Measurements from ENCODE around the gene SNPH.

The SNPH gene

DNA sequence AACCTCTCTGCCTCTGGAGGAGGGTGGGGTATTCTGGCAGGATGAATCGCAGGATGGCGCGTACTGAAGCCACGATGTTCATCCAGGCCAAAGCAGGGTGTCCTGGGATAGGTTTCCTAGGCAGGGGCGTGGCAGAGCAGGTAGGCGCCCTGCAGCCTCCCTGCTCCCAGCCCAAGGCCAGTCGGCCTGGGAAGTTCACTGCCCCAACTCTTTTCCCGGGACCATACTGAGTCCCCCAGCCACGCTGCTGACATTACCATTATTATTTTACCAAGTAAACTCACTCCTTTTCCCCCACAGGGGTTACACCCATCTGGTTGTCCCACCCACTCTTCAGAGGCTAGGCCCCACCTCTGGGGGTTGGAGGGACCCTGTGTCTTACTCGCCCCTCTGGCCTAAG is 41.1 kb downstream of the SNPH start:
- DNase-seq (ENCODE audit: low spot score) = no peak

DNA sequence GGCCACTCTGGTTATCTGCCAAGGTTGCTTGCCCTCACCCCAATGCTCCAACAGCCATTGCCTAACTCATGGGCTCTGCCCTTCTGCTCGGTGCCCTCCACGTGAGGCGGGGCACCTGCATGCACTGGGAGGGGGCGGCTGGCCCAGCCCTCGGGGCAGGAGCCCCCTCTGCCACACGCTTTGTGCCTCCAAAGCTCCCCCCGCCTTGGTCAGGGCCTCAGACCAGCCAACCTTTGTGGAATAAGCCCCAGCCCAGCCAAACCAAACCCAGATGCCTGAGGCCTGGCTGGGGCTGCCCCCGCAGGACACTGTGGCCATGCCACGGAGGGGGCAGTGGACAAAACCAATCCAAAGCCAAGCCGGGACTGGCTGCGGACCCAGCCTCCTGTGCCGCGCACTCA is 41.5 kb downstream of the SNPH start:
- DNase-seq (ENCODE audit: low spot score) = no peak

DNA sequence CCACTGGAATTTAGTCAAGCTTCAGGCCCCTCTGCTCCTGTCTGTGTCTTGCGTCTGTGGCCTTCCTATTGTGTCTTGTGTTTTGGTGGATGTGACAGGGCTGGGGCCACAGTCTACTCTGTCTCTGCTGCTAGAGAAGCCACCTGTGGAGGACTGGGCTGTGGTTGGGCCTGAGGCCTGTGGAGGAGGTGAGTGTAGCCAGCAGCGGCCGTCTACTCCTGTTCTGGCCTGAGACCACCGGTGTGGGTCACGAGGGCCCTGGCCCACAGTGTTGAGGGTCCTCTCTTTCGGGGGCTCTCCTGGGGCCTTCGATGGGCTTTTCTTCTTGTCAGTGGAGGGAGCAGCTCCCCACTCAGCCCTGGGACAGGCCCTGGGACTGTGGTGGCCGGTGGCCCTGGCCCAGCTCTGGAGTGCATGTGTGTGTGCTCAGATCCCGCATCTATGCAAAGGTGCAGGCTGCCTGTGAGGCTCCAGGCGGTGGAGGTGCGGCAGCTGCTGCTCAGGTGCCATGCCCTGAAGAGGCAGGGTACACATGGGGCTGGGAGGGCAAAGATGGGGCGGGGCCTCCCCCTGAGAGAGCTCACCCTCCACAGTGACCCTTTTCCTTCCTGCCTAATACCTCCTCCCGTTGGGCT is 42.1 kb downstream of the SNPH start:
- no peak for DNase-seq (ENCODE audit: low spot score)

DNA sequence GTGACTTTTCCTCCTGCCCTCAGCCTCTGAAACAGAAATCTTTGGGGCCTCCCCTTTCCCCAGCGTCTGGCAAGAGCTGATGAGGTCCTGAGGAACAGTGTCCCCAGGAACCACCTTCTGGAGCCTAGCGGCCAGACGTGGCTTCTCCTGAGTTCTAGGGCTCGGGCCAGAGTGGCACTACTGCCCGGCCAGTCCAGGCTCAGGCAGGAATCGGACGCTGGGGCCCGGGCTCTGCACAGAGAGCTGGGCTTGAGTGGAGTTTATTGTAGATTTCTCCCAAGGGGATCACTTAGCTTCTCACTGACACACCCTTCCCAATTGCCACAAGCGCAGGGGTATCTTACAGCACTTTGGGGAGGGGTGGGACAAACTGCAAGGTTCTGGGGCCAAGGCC is 42.6 kb downstream of the SNPH start:
- no peak for DNase-seq (ENCODE audit: low spot score)

DNA sequence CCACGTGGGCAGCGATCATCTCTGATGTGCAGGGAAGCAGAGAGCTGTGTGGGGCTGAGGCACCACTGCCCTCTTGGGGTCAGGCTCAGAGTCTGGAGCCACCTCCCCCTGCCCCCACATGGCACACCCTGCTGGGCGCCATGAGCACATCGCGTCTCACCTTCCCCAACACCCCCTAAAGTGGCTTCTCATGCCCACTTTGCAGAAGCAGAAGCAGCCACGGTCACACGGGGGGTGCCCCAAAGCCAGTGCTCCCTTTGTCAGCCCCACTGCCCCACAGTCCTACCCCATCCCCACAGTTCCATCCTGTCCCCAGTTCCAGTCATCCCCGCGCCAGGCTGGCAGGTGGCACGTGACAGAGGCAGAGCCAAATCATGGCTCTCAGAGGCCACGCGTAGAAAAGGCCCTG is 43.3 kb downstream of the SNPH start:
- DNase-seq (ENCODE audit: low spot score) = no peak

DNA sequence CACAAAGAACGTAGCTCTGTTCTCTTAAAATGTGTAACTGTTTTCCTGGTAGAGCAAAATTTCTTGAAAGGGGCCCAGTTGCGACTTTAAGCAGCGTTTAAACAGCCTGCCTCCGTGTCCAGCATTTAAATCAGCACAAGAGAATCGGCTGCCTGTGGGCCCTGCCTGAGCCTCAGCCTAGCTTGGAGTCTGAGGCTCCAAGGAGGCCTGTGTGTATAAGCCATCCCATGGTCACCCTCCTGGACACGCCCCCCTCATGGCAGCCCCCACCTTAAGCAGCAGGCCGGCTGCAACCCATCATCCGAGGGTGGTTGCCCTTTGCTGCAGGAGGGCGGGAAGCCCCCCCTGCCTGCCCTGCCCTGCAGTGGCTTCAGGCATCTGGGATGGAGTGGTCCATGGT is 44.0 kb downstream of the SNPH start:
- DNase-seq (ENCODE audit: low spot score) = no peak

DNA sequence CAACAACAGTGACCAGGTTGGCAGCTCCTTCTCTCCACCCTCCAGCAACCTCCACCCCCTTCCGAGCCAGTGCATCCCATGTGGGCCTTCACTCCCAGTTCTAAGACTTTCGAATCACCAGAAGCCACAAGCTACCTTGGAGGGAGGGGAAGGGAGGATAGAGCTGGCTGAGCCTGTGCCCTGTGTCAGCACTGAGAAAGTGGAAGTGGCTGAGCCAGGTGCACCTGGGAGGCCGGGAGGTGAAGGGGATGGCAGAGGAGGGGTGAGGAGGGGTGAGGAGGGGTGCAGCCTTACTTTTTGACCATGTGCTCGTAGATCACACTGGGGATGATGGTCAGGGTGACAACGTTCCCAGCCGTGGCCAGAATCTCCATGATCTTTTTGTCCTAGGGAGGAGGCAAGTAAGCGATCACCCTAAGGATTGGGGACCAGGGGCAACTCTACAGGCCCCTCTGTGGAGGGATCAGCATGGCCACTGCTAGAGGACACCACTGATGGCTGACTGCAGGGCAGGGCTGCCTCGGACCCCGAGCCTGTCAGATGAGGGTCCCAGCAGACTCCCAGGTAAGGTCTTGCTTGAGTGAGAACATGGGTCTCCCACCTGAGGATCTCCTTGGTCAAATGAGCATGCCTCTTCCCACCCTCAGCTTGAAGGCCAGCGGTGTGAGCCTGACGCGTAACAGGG is 44.6 kb downstream of the SNPH start:
- no peak for DNase-seq (ENCODE audit: low spot score)

DNA sequence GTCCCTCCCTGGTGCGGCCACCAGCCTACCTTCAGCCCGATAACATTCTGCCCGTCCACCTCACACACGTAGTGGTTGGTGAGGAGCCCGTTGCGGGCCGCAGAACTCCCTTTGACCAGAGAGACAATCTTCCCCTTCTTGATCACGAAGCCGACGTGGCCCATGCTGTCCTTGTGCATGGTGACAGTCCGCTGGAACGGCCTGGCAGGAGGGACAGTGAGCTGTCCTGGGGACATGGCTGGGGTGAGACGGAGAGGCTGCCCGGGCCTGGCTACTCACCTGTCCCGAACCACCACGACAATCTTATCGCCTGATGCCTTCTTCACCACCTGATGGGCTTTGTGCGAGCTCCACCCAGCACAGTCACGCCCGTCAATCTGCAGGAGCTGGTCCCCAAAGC is 46.2 kb downstream of the SNPH start:
- DNase-seq (ENCODE audit: low spot score) = no peak

DNA sequence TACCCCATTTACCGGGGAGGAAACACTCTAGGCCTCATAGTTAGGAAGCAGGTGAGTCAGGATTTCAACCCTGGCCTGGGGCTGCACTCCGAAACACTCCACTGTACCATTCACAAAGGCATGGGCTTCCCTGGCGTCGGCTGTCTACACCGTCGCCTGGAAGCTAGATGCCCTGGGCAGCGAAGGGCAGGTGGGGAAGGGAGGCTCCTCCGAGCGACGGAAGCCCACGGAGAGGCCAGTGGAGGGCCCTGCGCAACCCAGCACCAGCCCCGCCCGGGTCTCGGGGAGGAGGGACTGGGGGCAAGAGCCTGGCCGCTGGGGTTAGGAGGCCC is 46.8 kb downstream of the SNPH start:
- no peak for DNase-seq (ENCODE audit: low spot score)

DNA sequence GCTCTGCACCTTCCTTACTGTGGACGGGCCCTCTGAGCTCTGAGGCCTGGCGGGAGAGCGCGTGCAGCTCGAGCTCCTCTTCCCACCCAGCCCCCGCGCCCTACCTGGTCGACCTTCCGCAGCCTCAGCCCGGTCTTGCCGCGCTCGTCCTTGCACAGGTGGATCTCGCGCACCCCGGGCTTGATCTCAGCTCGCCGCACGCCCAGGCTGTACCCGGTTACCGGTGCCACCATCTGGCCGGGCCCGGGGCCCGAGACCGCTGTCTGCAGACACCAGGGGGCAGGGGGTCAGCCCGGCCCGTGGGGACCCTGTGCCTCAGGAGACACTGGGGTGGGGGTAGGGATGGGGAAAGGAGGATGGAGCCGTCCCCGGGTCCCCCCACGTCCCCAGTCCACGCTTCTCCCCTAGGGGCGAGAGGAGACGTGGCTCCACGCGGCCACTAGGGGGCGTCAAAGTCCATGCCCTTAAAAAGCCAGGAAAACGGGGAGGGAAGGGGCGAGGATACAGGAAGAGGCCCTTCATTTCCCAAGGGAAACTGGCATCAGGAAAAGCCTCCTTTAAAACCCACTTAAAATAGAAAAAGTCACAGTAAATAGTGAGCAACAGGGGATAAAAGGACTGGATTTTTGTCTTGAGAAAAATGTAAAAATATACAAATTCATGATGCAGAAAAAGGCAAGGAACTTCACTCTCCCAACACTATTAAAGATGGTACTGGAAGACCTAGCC is 47.3 kb downstream of the SNPH start:
- peak; percentile 65 for DNase-seq (ENCODE audit: low spot score)

DNA sequence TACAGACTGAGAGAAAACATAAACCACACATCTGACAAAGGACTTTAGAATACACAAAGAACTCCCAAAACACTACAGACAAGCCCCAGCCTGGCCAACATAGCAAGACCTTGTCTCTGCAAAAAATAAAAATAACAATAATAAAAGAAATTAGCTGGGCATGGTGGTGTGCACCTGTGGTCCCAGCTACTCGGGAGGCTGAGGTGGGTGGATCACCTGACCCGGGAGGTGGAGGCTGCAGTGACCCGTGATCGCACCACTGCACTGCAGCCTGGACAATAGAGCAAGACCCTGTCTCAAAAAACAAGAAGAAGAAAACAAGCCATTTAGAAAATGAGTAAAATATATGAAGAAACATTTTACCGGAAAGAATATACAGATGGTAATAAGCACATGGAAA is 49.7 kb downstream of the SNPH start:
- DNase-seq (ENCODE audit: low spot score) = no peak

DNA sequence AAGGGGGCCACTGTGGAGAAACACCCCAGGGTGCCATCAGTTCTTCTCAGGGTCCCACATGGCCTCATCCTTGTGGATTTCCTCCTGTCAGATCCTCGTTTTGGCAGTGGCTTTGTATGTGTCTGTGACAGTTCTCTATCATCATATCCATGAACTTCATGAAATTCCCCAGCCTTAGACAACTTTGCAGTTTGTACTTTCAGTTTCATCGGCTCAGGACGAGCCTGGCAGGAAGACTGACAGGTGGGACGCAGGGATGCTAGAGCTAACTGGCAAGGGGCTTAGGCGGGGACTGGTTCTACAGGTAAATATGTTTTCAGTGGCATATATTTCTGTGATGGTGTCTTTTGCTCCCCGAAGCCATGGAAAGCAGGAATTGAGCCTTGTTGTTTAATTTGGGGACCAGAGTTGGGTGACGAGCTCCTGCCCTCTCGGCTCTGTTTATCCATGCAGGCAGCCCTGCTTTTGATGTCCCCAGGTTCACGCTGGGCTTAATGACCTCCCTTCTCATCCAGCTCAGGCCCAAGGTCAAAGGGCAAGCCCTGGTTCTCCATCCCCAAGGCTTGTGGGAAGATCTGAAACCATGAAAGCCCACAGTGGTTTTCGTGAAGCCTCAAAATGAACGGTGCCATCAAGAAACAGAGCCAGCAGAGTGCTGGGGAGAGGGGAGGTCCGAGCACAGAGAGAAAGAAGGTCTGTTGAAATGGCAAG is 51.6 kb downstream of the SNPH start:
- DNase-seq (ENCODE audit: low spot score) = no peak

DNA sequence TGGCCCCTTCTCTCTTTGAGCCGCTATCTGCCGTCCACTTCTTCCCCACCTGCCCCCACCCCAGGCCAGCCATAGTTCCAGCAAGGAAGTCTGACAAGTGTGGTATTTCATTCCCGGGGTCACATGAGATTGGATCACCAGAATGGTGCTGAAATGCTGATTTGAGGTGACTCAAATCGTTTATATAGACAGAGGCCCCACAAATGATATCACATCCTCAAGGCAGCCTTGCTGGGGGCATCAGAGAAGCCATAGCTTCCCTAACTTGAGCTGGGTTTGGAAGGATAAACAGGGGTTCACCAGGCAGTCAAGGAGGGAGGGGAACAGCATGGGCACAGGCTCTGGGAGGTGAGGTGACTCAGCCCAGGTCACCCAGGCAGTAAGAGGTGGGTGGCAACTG is 53.0 kb downstream of the SNPH start:
- no peak for DNase-seq (ENCODE audit: low spot score)

DNA sequence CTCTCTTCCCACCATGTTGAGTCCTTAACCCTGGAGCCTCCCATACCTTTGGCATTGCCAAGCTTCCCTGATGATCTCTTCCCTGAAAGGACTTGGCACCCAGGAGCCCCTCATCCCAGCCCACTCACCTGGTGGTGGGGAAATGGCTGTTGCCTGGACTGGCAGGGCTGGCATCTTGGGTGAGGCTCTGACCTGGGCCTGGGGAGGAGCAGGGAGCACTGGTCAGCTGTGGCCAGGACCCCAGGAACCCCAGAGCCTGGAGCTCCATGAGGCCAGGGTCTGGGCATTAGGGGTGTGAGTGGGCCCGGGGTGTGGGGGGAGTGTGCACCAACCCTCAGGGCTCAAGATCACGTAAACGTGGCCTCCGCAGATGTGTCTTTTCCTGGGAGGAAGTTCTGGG is 53.4 kb downstream of the SNPH start:
- no peak for DNase-seq (ENCODE audit: low spot score)

DNA sequence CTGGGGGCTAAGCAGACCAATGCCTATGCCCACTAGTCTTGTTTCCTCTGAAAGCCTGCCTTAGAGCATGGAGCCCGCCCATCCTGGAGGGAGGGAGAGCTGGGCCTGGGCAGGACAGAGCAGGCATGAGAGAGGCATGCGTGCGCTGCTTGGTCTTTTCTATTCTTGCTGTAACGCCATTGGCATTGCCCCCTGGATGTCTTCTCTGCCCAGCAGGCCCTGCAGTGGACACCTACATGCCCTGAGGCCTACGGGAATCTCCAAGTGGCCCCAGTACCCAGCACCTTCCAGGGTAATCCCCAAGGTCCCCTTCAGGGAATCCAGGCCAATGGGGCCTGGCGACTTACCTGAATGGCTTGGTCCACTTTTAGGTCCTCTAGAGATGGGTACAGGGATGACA is 53.9 kb downstream of the SNPH start:
- no peak for DNase-seq (ENCODE audit: low spot score)

DNA sequence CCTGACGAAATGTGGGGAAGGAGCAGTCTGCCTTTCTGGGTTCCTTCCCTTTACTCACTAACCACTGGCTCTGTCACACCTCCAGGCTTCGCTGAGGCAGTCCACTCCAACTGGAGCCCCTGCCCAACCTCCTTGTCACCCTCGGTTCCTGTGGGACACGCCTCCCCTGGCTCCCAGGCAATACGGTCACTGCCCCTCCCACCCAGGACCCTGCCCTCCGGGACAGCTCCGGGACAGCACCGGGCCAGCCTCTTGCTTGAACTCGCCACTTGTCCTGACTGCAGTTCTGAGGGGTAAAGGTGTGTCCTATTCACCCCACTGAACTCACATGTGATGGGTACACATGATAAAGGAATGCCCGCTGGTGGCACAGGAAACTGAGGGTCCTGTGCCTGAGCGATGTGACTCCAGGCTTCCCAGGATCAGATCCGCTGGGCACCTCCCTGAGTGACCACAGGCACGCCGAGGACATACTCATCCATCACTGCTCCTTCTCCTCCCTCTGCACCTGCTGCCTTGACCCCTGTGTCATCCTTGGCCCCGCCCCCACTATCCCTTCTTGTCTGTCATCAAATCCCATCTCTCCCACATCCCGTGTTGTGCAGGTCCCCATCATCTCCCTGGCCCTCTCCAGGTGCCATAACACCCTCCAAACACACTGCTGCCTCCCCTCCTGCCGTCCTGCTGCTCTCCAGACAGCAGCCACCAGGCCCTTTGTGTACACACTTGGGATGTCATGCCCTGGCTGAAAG is 55.0 kb downstream of the SNPH start:
- no peak for DNase-seq (ENCODE audit: low spot score)

DNA sequence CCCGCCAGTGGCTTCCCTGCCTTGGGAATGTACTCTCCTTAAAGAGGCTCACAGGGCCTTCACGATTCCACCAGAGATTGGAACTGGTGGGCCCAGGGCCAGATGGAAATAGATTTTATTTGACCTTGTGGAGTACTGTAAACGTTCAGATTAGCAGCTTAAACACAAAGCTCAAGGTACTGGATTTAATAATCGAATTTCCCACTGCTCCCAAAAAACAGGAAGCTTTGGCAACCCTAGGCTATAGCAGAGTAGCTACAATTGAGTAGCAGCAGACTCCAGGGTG is 55.5 kb downstream of the SNPH start:
- DNase-seq (ENCODE audit: low spot score) = no peak

DNA sequence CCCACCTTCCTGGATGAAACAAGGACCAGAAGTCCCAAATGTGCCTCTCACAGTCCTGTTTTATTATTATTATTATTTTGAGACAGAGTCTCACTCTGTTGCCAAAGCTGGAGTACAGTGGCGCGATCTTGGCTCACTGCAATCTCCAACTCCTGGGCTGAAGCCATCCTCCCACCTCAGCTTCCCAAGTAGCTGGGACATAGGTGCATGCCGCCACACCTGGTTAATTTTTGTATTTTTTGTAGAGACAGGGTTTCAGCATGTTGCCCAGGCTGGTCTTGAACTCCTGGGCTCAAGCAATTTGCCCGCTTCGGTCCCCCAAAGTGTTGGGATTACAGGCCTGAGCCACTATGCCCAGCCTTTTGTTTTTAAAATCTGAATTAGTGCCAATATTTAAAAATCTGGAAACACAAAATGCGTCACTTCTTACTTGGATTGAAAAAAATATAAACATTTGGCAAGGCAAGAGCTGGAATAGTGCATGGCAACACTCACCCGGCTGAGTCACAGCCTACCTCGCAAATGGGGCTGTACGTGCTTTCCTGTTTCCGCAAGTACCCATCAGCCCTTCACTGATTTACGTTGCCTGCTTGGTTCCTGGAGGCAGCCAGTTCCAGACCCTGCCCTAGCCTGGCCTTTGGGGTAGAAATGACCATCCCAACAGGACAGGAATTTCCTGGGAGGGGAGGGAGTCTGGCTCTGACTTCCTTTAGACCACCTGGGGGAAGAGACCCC is 56.6 kb downstream of the SNPH start:
- DNase-seq (ENCODE audit: low spot score) = no peak

DNA sequence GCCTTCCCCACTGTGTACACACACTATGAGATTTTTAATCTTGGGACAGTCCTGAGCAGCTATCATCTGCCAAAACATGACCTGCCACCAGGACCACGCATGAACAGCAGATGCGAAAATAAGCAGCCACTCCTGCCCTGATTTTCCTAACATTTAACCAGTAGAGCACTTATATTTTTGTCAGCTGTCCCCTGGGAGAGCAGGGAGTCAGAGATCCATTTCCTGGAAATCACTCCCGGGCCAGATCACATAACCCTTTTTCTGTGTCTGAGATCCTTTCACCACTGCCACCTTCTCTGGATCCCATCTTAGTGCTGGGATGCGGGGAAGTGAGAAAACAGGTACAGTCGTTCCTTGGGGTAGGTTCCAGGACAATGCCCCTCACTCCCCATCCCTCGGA is 57.2 kb downstream of the SNPH start:
- DNase-seq (ENCODE audit: low spot score) = no peak

DNA sequence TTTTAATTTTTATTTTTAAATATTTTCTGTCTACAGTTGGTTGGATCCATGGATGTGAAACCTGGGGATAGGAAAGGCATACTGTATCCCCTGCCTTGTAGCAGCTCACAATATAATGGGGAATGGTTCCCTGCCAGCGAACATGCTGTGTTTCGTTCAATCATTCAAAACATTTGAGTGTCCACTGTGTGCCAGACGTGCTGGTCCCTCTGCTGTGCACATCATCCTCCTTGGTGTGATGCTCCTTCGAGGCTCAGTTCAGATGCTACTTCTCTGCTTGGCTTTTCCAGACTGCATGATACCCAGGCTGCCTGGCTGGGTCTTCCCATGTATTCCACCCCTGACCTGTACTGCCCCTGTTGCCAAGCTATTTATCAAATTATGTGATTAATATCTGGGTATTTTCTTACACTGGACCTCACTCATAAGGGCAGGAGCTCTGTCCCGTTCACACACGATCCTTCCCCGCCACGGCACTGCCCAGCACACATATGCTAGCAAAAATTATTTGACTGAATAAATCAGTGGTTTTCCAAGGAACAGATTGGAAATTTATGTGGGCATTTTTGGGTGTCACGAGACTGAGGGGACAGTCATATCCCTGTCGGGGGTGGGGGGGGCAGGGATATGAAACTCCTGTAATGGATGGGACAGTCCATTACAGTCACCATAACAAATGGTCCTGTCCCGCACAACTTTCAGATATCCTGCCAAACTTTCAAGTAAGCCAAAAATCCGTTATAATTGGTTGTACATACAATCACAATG is 57.9 kb downstream of the SNPH start:
- DNase-seq (ENCODE audit: low spot score) = no peak

DNA sequence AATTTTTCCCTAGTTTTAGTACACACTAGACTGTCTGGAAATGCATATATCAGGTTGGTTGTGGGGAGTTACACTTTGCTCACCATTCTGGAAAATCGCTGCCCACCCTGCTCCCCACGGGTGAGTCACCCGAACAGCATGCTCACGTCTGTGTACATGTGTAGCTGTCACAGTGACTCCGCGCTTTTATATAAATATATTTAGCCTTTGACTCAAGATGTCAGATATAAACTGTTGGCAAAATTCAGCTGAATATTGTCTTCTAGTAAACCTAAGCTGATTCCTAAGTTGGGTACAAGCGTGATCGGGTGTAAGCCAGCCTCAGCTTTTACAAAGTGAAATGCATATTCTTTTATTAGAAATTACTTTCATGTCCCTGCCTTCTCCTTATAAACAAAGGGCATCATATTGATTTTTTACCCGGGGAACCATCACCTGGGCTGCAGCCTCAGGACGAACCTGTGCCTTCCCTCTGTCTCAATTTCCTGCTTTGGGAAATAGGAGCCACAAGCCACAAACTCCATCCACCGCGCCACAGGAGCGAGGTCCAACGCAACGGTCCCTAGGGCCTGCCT is 58.6 kb downstream of the SNPH start:
- DNase-seq (ENCODE audit: low spot score) = no peak
